Activated CD8-positive, alpha-beta T cell treated with anti-CD3 and anti-CD28 coated beads, Interleukin-2, amount 10 ng/mL, durations not matched to agents 7 days and 5 days (primary cell): Measurements from ENCODE around the gene CLK4. TPM values are rescaled to one million over a fixed set of nuclear protein-coding genes. Genes with fewer than 3 reads are reported as not detected.

ENCODE experiments used
- ATAC-seq: fragments of 150-1000 bp; cut with Tn5 transposase; one replicate; pipeline ENCODE4 v1.10.0; 2021; ENCODE audit warnings: moderate library complexity
- CTCF ChIA-PET: fragments of 350-600 bp; sonication (Branson Sonifier 250); formaldehyde crosslinking; loops from one replicate; lab custom pipeline; 2021; ENCODE audit warnings: antibody characterized with exemption; lab: Charles Lee
- POLR2A ChIA-PET: fragments of 350-600 bp; sonication (Branson Sonifier 250); formaldehyde crosslinking; loops from one replicate; lab custom pipeline; 2021; ENCODE audit warnings: antibody characterized with exemption; lab: Charles Lee
- DNase-seq: peaks from one replicate; pipeline ENCODE4 v3.0.0-alpha.2; 2020
- H3K27ac Mint-ChIP-seq: one replicate; pipeline ENCODE4 v1.8.0; 2021; ENCODE audit warnings: mild to moderate bottlenecking, mixed read lengths
- H3K27me3 Mint-ChIP-seq: one replicate; pipeline ENCODE4 v1.8.0; 2021; ENCODE audit warnings: low read depth, mixed read lengths
- H3K36me3 Mint-ChIP-seq: one replicate; pipeline ENCODE4 v1.8.0; 2021; ENCODE audit warnings: low read depth, mixed read lengths
- H3K4me1 Mint-ChIP-seq: one replicate; pipeline ENCODE4 v1.8.0; 2021; ENCODE audit warnings: low read depth, mixed read lengths
- H3K4me3 Mint-ChIP-seq: one replicate; pipeline ENCODE4 v1.8.0; 2021; ENCODE audit warnings: mild to moderate bottlenecking, mixed read lengths
- H3K9me3 Mint-ChIP-seq: one replicate; pipeline ENCODE4 v1.8.0; 2022; ENCODE audit warnings: mixed read lengths; ENCODE audit not compliant: insufficient read depth
- total RNA-seq, 2 experiments: library from RNA; stranded (reverse); gene quantifications; one replicate each; pipeline ENCODE4 v1.2.3, GENCODE V29; 2021

Gene CLK4
- total RNA-seq, 2 experiments from 2014 or later, result 25.5 to 26.4 TPM

GRCh38 chr5:178630475-178630930 is 3.7 kb upstream of the CLK4 start:
- ChIA-PET CTCF (no interaction called here), POLR2A (no interaction called here)
- ATAC-seq, result no peak
- no peak overlapping the region for H3K27ac Mint-ChIP-seq
- DNase-seq, result no peak
- no peak overlapping the region for H3K4me3 Mint-ChIP-seq
- H3K4me1 Mint-ChIP-seq, result peaks cover 6% of the 10 kb centered on the region
- peaks cover 10% of the 10 kb centered on the region for H3K36me3 Mint-ChIP-seq
- peaks cover 23% of the 10 kb centered on the region for H3K27me3 Mint-ChIP-seq
- H3K9me3 Mint-ChIP-seq, result no peaks in the 10 kb centered on the region

DNA sequence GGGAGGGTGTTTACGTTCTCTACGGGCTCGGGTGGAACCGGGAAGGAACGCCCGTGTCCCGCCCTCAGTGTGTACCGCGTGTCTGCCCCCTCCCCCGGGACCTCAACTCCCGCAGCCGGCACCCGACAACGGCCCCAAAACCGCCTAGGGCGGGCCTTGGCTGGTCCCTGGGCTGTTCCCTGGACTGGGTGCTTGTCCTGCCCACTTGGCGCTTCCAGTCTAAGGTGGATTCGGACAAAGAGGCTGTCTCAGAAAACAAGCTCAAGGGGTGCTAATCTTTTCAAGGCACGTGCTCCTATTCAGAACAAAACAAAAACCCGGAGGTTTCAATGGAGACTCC is 379 bp upstream of the CLK4 start:
- DNase-seq (no peak), ATAC-seq (no peak)
- Mint-ChIP-seq H3K36me3 (peaks cover 19% of the 10 kb centered on the region), H3K27ac (peak overlapping the region; percentile 70), H3K4me1 (peaks cover 28% of the 10 kb centered on the region), H3K4me3 (peak overlapping the region; percentile 92), H3K9me3 (no peaks in the 10 kb centered on the region), H3K27me3 (peaks cover 10% of the 10 kb centered on the region)
- CTCF ChIA-PET, result no interaction called here
- POLR2A ChIA-PET, result no interaction called here

DNA sequence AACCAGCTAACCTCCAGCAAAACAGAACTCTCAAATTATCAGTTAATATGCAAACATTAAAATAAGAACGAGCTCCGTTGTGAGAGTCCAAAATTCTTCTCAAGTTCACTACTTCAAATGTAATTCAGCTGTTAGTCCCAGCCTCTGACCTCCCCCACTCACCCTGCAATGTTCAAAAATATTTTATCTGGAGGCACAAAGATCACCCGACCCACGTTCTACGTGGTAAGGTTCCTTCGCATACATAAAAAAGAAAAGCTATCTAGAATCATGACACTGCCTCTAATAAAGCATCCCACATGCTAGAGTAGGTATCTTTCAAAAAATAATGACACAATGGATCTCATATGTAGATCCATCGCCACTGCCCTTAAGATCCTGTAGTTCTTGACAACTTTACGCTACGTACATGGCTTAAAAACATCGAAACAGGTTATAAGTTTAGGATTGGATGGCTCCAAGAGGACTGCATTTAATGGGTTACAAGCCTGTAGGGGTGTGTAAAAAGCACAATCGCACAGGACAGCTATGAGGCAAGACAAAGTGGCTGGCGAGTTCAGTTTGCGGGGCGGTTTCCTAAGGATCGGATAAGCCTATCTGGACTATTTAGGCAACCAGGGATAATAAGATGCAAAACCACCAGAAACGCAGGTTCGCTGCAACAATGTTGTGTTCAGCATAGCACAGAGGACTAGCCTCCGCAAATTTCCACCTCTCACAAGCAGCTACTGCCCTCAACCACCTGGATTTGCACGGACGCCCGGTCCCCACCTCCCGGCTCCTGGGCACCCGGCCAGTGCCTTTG is 969 bp downstream of the CLK4 start:
- ChIA-PET POLR2A (interaction anchor here (0.5 to 1.2 kb wide), 5 partner anchors 16 to 1251 kb away, joined by 3 to 4 read pairs (median 4); partner anchors contain the start of gene HNRNPAB), CTCF (interaction anchor here (0.7 to 1.4 kb wide), 4 partner anchors 20 to 391 kb away, joined by 3 to 4 read pairs (median 3); partner anchors contain the start of gene ZNF354B)
- ATAC-seq (peak; percentile 28), DNase-seq (no peak)
- H3K36me3 Mint-ChIP-seq, result peaks cover 26% of the 10 kb centered on the region
- no peaks in the 10 kb centered on the region for H3K9me3 Mint-ChIP-seq
- peak overlapping the region; percentile 92 for H3K4me3 Mint-ChIP-seq
- H3K27ac Mint-ChIP-seq, result peak overlapping the region; percentile 99
- peaks cover 3% of the 10 kb centered on the region for H3K27me3 Mint-ChIP-seq
- peaks cover 29% of the 10 kb centered on the region for H3K4me1 Mint-ChIP-seq

GRCh38 chr5:178624631-178625546 is 2.0 kb downstream of the CLK4 start:
- Mint-ChIP-seq H3K4me1 (peaks cover 36% of the 10 kb centered on the region), H3K36me3 (peaks cover 36% of the 10 kb centered on the region), H3K4me3 (peak overlapping the region; percentile 92), H3K27ac (peak overlapping the region; percentile 99), H3K9me3 (no peaks in the 10 kb centered on the region), H3K27me3 (no peaks in the 10 kb centered on the region)
- ATAC-seq (no peak), DNase-seq (no peak)
- ChIA-PET POLR2A (interaction anchor here (0.7 to 1.2 kb wide), 2 partner anchors 421 to 1252 kb away, joined by 4 read pairs; partner anchors contain the start of gene HNRNPAB), CTCF (interaction anchor here (0.9 to 2.3 kb wide), 5 partner anchors 11 to 390 kb away, joined by 3 to 9 read pairs (median 4); partner anchors contain the start of genes ZNF354A and ZNF354B)

GRCh38 chr5:178622679-178623247 is 4.1 kb downstream of the CLK4 start:
- no peaks in the 10 kb centered on the region for H3K9me3 Mint-ChIP-seq
- no peak overlapping the region for H3K4me3 Mint-ChIP-seq
- DNase-seq, result no peak
- CTCF ChIA-PET, result interaction anchor here (0.9 to 2.3 kb wide), 4 partner anchors 11 to 388 kb away, joined by 3 to 9 read pairs (median 6); partner anchors contain the start of gene COL23A1
- ATAC-seq, result no peak
- no peaks in the 10 kb centered on the region for H3K27me3 Mint-ChIP-seq
- H3K4me1 Mint-ChIP-seq, result peaks cover 36% of the 10 kb centered on the region
- POLR2A ChIA-PET, result no interaction called here
- H3K27ac Mint-ChIP-seq, result no peak overlapping the region
- peaks cover 54% of the 10 kb centered on the region for H3K36me3 Mint-ChIP-seq

GRCh38 chr5:178619390-178619789 is 7.5 kb downstream of the CLK4 start:
- no peak overlapping the region for H3K4me3 Mint-ChIP-seq
- H3K4me1 Mint-ChIP-seq, result peaks cover 24% of the 10 kb centered on the region
- ATAC-seq (no peak), DNase-seq (no peak)
- H3K27ac Mint-ChIP-seq, result no peak overlapping the region
- no peaks in the 10 kb centered on the region for H3K27me3 Mint-ChIP-seq
- no peaks in the 10 kb centered on the region for H3K9me3 Mint-ChIP-seq
- peaks cover 60% of the 10 kb centered on the region for H3K36me3 Mint-ChIP-seq
- POLR2A ChIA-PET, result no interaction called here
- CTCF ChIA-PET, result interaction anchor here (1.1 to 1.9 kb wide), 2 partner anchors 9 to 384 kb away, joined by 3 to 5 read pairs; no protein-coding TSS in a partner anchor

GRCh38 chr5:178612299-178612698 is 14.6 kb downstream of the CLK4 start:
- H3K4me3 Mint-ChIP-seq, result no peak overlapping the region
- DNase-seq (no peak), ATAC-seq (no peak)
- POLR2A ChIA-PET, result no interaction called here
- H3K9me3 Mint-ChIP-seq, result no peaks in the 10 kb centered on the region
- no peaks in the 10 kb centered on the region for H3K27me3 Mint-ChIP-seq
- H3K4me1 Mint-ChIP-seq, result no peaks in the 10 kb centered on the region
- no peak overlapping the region for H3K27ac Mint-ChIP-seq
- peaks cover 62% of the 10 kb centered on the region for H3K36me3 Mint-ChIP-seq
- CTCF ChIA-PET, result interaction anchor here (0.6 to 2.3 kb wide), 4 partner anchors 10 to 377 kb away, joined by 3 to 7 read pairs (median 4); no protein-coding TSS in a partner anchor

GRCh38 chr5:178606269-178606668 is 20.6 kb downstream of the CLK4 start:
- H3K9me3 Mint-ChIP-seq, result no peaks in the 10 kb centered on the region
- no peaks in the 10 kb centered on the region for H3K4me1 Mint-ChIP-seq
- ChIA-PET POLR2A (no interaction called here), CTCF (interaction anchor here (0.9 to 1.2 kb wide), 3 partner anchors 16 to 326 kb away, joined by 3 read pairs; partner anchors contain the start of gene COL23A1)
- no peak for ATAC-seq
- no peak overlapping the region for H3K27ac Mint-ChIP-seq
- no peaks in the 10 kb centered on the region for H3K27me3 Mint-ChIP-seq
- peaks cover 62% of the 10 kb centered on the region for H3K36me3 Mint-ChIP-seq
- DNase-seq, result no peak
- no peak overlapping the region for H3K4me3 Mint-ChIP-seq

GRCh38 chr5:178605788-178606187 is 21.1 kb downstream of the CLK4 start:
- DNase-seq (no peak), ATAC-seq (no peak)
- Mint-ChIP-seq H3K9me3 (no peaks in the 10 kb centered on the region), H3K27ac (no peak overlapping the region), H3K4me1 (no peaks in the 10 kb centered on the region), H3K36me3 (peaks cover 62% of the 10 kb centered on the region), H3K27me3 (no peaks in the 10 kb centered on the region), H3K4me3 (no peak overlapping the region)
- POLR2A ChIA-PET, result no interaction called here
- CTCF ChIA-PET, result interaction anchor here (0.9 to 1.2 kb wide), 4 partner anchors 16 to 325 kb away, joined by 3 read pairs; partner anchors contain the start of gene COL23A1

- CTCF ChIA-PET, result no interaction called here
- H3K27ac Mint-ChIP-seq, result no peak overlapping the region
- H3K9me3 Mint-ChIP-seq, result no peaks in the 10 kb centered on the region
- DNase-seq (no peak), ATAC-seq (no peak)
- POLR2A ChIA-PET, result no interaction called here
- no peaks in the 10 kb centered on the region for H3K4me1 Mint-ChIP-seq
- no peak overlapping the region for H3K4me3 Mint-ChIP-seq
- H3K27me3 Mint-ChIP-seq, result no peaks in the 10 kb centered on the region
- peaks cover 62% of the 10 kb centered on the region for H3K36me3 Mint-ChIP-seq
These were observed 24.1 kb downstream of the CLK4 start for GRCh38 chr5:178602752-178603151.

GRCh38 chr5:178595750-178596149 is 31.1 kb downstream of the CLK4 start:
- DNase-seq (no peak), ATAC-seq (no peak)
- Mint-ChIP-seq H3K9me3 (peaks cover 22% of the 10 kb centered on the region), H3K4me3 (no peak overlapping the region), H3K27ac (no peak overlapping the region), H3K36me3 (peaks cover 52% of the 10 kb centered on the region), H3K4me1 (peaks cover 2% of the 10 kb centered on the region), H3K27me3 (peaks cover 18% of the 10 kb centered on the region)
- ChIA-PET POLR2A (no interaction called here), CTCF (no interaction called here)
